ENCODE measurements around the gene HSD11B2. TPM values are rescaled to one million over a fixed set of nuclear protein-coding genes. Genes with fewer than 3 reads are reported as not detected.

The HSD11B2 gene
- total and polyA plus RNA-seq, 2 donors (not counting 3 experiments of a cell fraction or from before 2014, with no cell fraction given), result 0.10 TPM; not detected in 1

- H3K79me2 ChIP-seq (ENCODE audit: control insufficient read depth, insufficient read depth, low read length), result no peaks in the 10 kb centered on the region
- CTCF ChIA-PET, result interaction anchor here (1.4 to 2.6 kb wide), 4 partner anchors 8 to 147 kb away, joined by 5 to 14 read pairs (median 12); partner anchors contain the start of gene TPPP3
- H3K9me3 ChIP-seq (replicated peaks; ENCODE audit: control insufficient read depth, insufficient read depth, low read length), result no peaks in the 10 kb centered on the region
- H3K9me1 ChIP-seq (replicated peaks; ENCODE audit: control insufficient read depth, extremely low read depth, insufficient read depth, low read length), result no peaks in the 10 kb centered on the region
- BruUV-seq (replicated peaks), result no TSS peak
- no peaks in the 10 kb centered on the region for H3K36me3 ChIP-seq (ENCODE audit: control insufficient read depth in 2 of 2, extremely low read depth in 1 of 2, insufficient read depth in 2 of 2, low read length in 2 of 2)
- no peak overlapping the region for H2AFZ ChIP-seq (ENCODE audit: low read depth, low read length)
- dilution Hi-C loops (cut with MboI; ENCODE audit: extremely low pct_ligation_motif_present, low sequenced_read_pairs), result no loop called here
- FAIRE-seq, result peak; percentile 37
- no peak for TF ChIP-seq CTCF (IDR thresholded peaks at IDR 0.05; ENCODE audit: extremely low read depth in 1 of 2, insufficient read depth in 1 of 2, low read depth in 1 of 2, low read length in 2 of 2)
- no peak for TF ChIP-seq EZH2 (IDR thresholded peaks at IDR 0.05; ENCODE audit: borderline replicate concordance, low read depth, low read length, severe bottlenecking)
- no peak for TF ChIP-seq MYC (IDR thresholded peaks at IDR 0.05; ENCODE audit: low read depth, low read length)
- no peak for TF ChIP-seq POLR2AphosphoS5 (IDR thresholded peaks at IDR 0.05; ENCODE audit: insufficient read depth, low read depth, low read length)
- TF ChIP-seq JUN (IDR thresholded peaks at IDR 0.05; ENCODE audit: borderline replicate concordance, insufficient read depth, insufficient read length, low read depth), result no peak
- no peak for TF ChIP-seq MAX (IDR thresholded peaks at IDR 0.05; ENCODE audit: insufficient read depth, insufficient read length)
- no peak for TF ChIP-seq POLR2A (IDR thresholded peaks at IDR 0.05; ENCODE audit: low read depth, low read length)
- TF ChIP-seq FOS (IDR thresholded peaks at IDR 0.05; ENCODE audit: borderline replicate concordance, insufficient read depth, low read length), result no peak
- TF ChIP-seq GATA2 (IDR thresholded peaks at IDR 0.05; ENCODE audit: insufficient read depth, insufficient read length, low read depth, low read length), result no peak
- H4K20me1 ChIP-seq (replicated peaks; ENCODE audit: control insufficient read depth, extremely low read depth, insufficient read depth, low read length), result no peaks in the 10 kb centered on the region
- H3K27me3 ChIP-seq (ENCODE audit: control insufficient read depth in 2 of 2, insufficient read depth in 2 of 2, low read length in 2 of 2), result no peaks in the 10 kb centered on the region
- intact Hi-C loops (cut with micrococcal nuclease), result no loop called here
- POLR2A ChIA-PET, result no interaction called here
- peak overlapping the region; percentile 61 for H3K27ac ChIP-seq (ENCODE audit: insufficient read depth, low read depth, low read length)
- peaks cover 20% of the 10 kb centered on the region for H3K4me1 ChIP-seq (ENCODE audit: control insufficient read depth, extremely low read depth, insufficient read depth, low read length)
- no peak overlapping the region for H3K4me2 ChIP-seq (ENCODE audit: insufficient read depth, low read length)
- H3K4me3 ChIP-seq (replicated peaks in 1 of 3; ENCODE audit: insufficient read depth in 1 of 3, low read depth in 1 of 3, low read length in 3 of 3), result no peak overlapping the region
- DNase-seq (ENCODE audit: low read depth, low spot score), result no peak
- peak overlapping the region; percentile 19 for H3K9ac ChIP-seq (replicated peaks; ENCODE audit: extremely low read depth, insufficient read depth, low read length)
Observed at GRCh38 chr16:67407176-67407787, 23.6 kb upstream of the HSD11B2 start.
